ENCODE results near the gene EAF1.
"Not testable (repeated sequence)": the region's sequence is repeated elsewhere in the genome, so short reads cannot be mapped to it uniquely, and the experiment has no call there.

Gene EAF1

DNA sequence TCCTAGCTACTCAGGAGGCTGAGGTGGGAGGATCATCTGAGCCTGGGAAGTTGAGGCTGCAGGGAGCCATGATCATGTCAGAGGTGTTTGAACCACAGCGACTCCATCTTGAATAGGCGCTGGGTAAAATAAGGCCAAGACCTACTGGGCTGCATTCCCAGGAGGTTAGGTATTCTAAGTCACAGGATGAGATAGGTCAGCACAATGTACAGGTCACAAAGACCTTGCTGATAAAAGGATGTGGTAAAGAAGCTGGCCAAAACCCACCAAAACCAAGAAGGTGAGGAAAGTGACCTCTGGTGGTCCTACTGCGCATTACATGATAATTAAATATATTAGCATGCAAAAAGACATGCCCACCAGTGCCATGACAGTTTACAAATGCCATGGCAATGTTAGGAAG is 28.7 kb upstream of the EAF1 start:
- not testable (repeated sequence) for H3K4me3 ChIP-seq (ENCODE audit: control insufficient read depth, low read depth, low read length)
- DNase-seq (ENCODE audit: low read depth), result peak; percentile 41
- TF ChIP-seq, protein P1, sequence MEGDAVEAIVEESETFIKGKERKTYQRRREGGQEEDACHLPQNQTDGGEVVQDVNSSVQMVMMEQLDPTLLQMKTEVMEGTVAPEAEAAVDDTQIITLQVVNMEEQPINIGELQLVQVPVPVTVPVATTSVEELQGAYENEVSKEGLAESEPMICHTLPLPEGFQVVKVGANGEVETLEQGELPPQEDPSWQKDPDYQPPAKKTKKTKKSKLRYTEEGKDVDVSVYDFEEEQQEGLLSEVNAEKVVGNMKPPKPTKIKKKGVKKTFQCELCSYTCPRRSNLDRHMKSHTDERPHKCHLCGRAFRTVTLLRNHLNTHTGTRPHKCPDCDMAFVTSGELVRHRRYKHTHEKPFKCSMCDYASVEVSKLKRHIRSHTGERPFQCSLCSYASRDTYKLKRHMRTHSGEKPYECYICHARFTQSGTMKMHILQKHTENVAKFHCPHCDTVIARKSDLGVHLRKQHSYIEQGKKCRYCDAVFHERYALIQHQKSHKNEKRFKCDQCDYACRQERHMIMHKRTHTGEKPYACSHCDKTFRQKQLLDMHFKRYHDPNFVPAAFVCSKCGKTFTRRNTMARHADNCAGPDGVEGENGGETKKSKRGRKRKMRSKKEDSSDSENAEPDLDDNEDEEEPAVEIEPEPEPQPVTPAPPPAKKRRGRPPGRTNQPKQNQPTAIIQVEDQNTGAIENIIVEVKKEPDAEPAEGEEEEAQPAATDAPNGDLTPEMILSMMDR (conservative IDR thresholded peaks at IDR 0.05; ENCODE audit: control insufficient read depth, insufficient read depth, low read depth, low read length), result peak; percentile 34

DNA sequence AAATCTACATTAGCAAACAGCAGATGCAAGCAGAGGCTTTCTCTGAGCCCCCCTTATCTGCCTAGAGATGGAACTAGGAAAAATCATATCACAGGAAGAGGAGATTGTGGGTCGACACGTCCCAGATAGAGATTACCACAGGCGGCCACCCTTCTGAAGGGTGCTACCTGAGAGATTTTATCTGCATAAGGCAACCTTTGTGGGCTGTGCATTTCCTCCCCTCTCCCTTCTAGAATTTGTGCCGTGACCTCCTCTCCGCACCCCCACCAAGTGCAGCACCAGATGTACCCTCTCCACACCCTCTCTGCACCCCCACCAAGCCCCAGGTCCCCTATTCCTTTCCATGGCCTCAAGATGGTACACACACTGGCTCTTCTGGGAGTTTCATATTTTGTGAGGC is 27.4 kb upstream of the EAF1 start:
- TF ChIP-seq, protein P1 (conservative IDR thresholded peaks at IDR 0.05; ENCODE audit: control insufficient read depth, insufficient read depth, low read depth, low read length), result no peak
- DNase-seq (ENCODE audit: low read depth), result no peak

DNA sequence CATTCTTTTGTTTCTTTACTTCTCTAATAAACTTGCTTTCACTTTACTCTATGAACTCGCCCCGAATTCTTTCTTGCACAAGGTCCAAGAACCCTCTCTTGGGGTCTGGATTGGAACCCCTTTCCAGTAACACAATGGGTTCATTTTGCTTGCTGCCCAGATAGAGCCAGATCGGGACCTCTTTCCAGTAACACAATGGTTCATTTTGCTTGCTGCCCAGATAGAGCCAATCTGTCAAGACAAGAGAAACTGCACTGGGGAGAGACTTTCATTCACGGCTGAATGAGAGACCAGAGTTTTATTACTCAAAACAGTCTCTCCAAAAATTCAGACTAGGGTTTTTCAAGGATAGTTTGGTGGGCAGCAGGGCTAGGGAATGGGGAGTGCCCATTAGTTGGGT is 25.5 kb upstream of the EAF1 start:
- no peak for DNase-seq (ENCODE audit: low read depth)
- TF ChIP-seq, protein P1 (conservative IDR thresholded peaks at IDR 0.05; ENCODE audit: control insufficient read depth, insufficient read depth, low read depth, low read length), result no peak
- no peak overlapping the region for H3K4me3 ChIP-seq (ENCODE audit: control insufficient read depth, low read depth, low read length)

More for the DNA sequence above, 27.4 kb upstream of the EAF1 start:
- H3K4me3 ChIP-seq (ENCODE audit: control insufficient read depth, low read depth, low read length), result no peak overlapping the region

DNA sequence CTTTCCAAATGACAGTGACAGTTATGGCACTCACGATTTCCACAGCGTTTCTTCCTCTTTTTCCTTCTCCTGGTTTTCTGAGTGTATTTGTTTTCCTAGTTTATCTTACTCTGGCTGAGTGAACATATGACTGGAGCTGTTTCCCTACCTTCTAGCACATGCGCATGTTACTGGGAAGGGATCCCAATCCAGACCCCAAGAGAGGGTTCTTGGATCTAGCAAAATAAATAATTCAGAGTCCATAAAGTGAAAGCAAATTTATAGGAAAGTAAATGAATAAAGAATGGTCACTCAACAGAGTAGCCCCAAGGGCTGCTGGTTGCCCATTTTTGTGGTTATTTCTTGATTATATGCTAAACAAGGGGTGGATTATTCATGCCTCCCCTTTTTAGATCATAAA is 23.9 kb upstream of the EAF1 start:
- no peak overlapping the region for H3K4me3 ChIP-seq (ENCODE audit: control insufficient read depth, low read depth, low read length)
- TF ChIP-seq, protein P1 (conservative IDR thresholded peaks at IDR 0.05; ENCODE audit: control insufficient read depth, insufficient read depth, low read depth, low read length), result no peak
- DNase-seq (ENCODE audit: low read depth), result no peak

DNA sequence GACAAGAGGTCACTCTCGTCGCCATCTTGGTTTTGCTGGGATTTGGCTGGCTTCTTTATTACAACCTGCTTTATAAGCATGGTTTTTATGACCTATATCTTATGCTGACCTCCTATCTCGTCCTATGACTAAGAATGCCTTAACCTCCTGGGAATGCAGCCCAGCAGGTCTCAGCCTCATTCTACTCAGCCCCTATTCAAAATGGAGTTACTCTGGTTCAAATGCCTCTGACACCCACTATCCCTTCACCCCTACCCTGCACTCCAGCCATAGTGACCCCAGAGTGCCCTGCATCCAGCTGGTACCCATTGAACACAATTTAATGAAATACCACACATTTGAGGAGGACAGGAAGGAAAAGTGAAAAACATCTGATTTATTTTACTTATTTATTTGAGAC is 23.4 kb upstream of the EAF1 start:
- no peak overlapping the region for H3K4me3 ChIP-seq (ENCODE audit: control insufficient read depth, low read depth, low read length)
- TF ChIP-seq, protein P1 (conservative IDR thresholded peaks at IDR 0.05; ENCODE audit: control insufficient read depth, insufficient read depth, low read depth, low read length), result no peak
- no peak for DNase-seq (ENCODE audit: low read depth)

DNA sequence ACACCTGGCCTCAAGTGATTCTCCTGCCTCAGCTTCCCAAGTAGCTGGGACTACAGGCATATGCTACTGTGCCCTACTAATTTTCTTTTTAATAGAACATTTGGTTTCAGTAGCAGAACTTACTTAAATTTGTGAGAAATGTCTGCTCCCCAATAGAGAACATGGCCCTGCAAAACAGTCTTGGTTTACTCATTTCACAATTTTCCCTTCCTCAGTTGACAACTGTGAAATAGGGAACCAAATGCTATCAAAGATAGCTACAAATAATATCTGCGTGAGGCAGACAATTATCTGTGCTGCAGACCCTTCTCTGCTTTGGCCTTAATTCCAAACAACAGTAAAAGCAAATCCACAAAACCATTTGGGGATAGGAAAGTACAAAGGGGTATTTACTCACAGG is 22.6 kb upstream of the EAF1 start:
- DNase-seq (ENCODE audit: low read depth), result no peak
- TF ChIP-seq, protein P1 (conservative IDR thresholded peaks at IDR 0.05; ENCODE audit: control insufficient read depth, insufficient read depth, low read depth, low read length), result no peak
- no peak overlapping the region for H3K4me3 ChIP-seq (ENCODE audit: control insufficient read depth, low read depth, low read length)

DNA sequence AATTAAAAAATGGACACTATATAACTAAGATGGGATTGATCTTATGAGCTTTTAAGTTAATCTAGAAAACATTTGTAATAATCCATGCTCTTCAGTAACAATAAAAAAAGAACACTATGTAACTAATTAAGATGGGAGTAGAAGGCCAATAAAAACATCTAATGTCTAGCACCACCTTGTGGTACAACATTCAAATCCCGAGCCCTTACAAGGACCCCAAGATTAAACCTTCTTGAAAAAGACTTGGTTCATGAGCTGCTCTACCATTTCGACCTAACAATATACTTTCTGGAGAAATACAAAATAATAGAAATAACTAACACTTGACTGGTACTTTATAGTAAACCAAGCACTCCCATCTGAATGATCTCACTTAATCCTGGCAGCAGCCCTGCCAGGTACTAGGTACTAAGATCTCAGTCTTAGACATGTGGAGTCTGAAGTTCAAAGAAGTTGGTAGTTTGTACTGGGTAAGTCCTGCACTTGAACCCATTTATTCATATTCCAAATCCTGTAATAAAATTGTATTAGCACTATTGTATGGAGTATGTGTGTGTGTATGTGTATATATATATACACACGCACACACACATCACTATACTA is 21.8 kb upstream of the EAF1 start:
- H3K4me3 ChIP-seq (ENCODE audit: control insufficient read depth, low read depth, low read length), result no peak overlapping the region
- DNase-seq (ENCODE audit: low read depth), result peak; percentile 81
- TF ChIP-seq, protein P1 (conservative IDR thresholded peaks at IDR 0.05; ENCODE audit: control insufficient read depth, insufficient read depth, low read depth, low read length), result peak; percentile 70
